OCI-LY1 (cell line): ENCODE data around the gene CATSPERB.
"Not testable (repeated sequence)": the region's sequence is repeated elsewhere in the genome, so short reads cannot be mapped to it uniquely, and the experiment has no call there.

ENCODE experiments used
- EZH2 ChIP-seq: fragments of 200-600 bp; sonication (generic), shearing (Covaris generic); IDR thresholded peaks from 2 replicates; pipeline ENCODE4 v1.8.0; 2017; ENCODE audit warnings: borderline replicate concordance, mixed run types, mild to moderate bottlenecking, antibody characterized with exemption, low read length, moderate library complexity, mixed read lengths
- TF ChIP-seq, protein P1 (sequence below): fragments of 200-600 bp; sonication (generic), shearing (Covaris generic); IDR thresholded peaks from 2 replicates; pipeline ENCODE4 v1.5.1; 2017; ENCODE audit warnings: mild to moderate bottlenecking, antibody characterized with exemption, low read length, moderate library complexity, mixed read lengths

GRCh38 chr14:91739867-91740266, 8.0 kb upstream of the CATSPERB start:
- TF ChIP-seq, protein P1, sequence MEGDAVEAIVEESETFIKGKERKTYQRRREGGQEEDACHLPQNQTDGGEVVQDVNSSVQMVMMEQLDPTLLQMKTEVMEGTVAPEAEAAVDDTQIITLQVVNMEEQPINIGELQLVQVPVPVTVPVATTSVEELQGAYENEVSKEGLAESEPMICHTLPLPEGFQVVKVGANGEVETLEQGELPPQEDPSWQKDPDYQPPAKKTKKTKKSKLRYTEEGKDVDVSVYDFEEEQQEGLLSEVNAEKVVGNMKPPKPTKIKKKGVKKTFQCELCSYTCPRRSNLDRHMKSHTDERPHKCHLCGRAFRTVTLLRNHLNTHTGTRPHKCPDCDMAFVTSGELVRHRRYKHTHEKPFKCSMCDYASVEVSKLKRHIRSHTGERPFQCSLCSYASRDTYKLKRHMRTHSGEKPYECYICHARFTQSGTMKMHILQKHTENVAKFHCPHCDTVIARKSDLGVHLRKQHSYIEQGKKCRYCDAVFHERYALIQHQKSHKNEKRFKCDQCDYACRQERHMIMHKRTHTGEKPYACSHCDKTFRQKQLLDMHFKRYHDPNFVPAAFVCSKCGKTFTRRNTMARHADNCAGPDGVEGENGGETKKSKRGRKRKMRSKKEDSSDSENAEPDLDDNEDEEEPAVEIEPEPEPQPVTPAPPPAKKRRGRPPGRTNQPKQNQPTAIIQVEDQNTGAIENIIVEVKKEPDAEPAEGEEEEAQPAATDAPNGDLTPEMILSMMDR, result not testable (repeated sequence)
- not testable (repeated sequence) for TF ChIP-seq EZH2
